ENCODE results near the gene RASSF4.

The RASSF4 gene, protein sequence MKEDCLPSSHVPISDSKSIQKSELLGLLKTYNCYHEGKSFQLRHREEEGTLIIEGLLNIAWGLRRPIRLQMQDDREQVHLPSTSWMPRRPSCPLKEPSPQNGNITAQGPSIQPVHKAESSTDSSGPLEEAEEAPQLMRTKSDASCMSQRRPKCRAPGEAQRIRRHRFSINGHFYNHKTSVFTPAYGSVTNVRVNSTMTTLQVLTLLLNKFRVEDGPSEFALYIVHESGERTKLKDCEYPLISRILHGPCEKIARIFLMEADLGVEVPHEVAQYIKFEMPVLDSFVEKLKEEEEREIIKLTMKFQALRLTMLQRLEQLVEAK

DNA sequence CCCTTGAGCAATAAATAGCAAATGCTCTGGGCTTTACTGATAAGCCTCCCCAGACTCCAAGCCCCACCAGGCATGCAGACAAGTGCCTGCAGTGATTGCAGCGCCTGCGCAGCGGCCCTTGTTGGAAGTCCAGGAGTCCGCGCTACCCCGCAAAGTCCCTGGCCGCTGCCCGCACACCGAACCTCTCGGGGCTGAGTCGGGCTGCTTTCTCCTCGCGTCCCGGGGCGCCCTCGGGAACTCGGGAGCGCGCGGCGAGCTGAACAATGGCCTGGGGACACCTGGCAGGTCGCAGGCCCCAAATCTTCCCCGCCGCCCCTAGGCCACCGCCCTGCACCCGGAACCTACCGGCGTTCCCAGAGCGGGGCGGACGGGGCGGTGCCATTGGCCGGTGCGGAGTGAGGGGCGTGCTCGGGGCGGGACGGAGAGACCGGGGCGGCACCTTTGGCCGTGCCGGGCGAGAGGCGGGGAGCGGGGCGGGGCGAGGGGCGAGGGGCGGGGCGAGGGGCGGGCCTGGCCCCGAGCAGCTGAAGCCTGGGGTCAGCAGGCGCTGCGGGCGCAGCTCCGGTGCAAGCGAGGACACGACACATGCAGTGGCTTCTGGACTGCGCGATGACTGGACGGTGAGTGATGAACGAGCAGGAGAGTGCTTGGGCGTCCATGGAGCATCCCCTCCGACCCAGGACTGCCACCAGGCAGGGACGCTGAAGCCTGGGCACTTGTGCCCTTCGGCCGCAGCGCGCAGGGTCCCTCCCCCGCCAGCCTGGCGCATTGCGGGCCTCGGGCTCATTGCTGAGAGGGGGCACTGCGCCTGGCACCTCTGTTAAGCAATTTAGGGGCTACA is at the start of gene RASSF4:
Gene RASSF4 (plus strand): TSS at position 556 of the 841 bp plus-strand sequence. CDS start 10,401 bp downstream, outside the sequence.
- in situ Hi-C loops (cut with MboI; ENCODE audit: low sequenced_read_pairs): loop anchor here (25.0 kb wide), 1 partner anchor 1547 kb away; the partner anchor contains the start of gene HNRNPF

DNA sequence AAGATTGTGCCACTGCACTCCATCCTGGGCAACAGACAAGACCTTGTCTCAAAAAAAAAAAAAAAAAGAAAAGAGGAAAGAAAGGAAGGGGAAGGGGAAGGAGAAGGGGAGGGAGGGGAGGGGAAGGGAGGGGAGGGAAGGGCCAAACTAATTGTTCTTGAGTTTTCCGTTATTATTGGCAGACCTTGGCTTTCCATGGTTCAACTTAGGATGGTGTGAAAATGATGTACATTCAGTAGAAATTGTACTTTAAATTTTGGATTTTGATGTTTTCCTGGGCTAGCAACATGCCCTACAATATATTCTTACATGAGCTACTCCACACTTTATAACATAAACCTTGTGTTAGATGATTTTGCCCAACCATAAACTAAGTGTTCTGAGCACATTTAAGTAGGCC is 49.7 kb upstream of the RASSF4 start:
- in situ Hi-C loops (cut with MboI; ENCODE audit: low sequenced_read_pairs): no loop called here

DNA sequence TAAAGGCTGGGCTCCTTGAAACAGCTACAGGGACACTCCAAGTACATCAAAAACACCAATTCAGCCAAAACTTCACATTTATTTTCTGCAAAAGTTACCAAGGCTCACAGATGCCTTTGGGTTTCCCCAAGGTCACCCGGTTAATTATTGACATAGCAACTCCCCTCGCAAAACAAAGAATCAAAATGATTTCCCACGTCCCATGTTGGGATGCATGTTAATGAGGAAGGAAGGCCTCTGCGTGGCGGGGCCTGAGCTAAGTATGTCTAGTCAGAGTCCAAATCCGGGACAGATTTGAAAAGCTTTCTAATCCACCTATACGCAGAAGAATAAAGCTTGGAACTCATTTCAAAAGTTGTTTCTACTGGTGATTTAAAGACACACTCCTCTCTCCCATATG is 49.0 kb upstream of the RASSF4 start:
- in situ Hi-C loops (cut with MboI; ENCODE audit: low sequenced_read_pairs): no loop called here

DNA sequence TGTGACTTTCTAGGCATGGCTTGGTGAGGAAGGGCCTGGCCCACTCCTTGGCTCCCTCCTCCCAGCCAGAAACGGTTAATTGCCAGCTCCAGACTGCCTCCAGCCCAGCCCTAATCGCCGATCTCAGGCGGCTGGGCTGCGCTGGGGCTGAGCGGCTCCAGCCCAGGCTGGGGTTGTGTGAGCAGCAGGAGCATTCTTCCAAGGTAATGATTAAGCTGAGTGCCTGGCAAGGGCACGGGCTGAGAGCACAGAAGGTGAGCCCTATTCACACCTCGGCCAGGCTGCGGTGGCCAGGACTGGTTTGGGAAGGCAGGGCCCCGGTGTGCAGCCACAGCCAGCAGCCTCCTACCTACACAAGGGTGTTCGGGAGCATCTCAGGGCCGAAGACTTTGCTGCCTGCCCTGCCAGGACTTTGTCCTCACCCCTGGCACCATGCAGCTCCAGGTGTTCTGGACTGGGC is 48.5 kb upstream of the RASSF4 start, which contains the start of gene TMEM72:
Gene TMEM72 (plus strand): TSS at position 257 of the 460 bp plus-strand sequence. CDS start 176 bp downstream, at position 433.
- in situ Hi-C loops (cut with MboI; ENCODE audit: low sequenced_read_pairs): no loop called here

DNA sequence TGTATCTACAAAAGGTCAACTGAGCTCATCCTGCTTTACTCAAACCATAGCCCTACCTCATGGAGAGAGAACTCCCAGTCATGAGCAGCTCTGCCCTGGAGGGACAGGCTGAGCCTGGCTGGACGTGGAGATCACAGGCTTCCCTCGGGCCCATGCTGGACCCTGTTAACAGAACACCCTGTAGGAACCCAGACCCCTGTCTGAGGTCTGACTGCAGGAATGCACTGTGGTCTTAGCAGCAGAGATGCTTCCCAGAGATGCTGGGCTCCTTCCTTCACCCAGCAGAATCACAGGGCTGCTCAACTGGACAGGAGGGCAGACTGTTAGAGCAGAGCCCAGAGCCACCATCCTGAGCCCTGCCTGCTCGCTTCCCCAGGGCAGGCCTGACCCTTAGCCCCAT is 47.7 kb upstream of the RASSF4 start:
- in situ Hi-C loops (cut with MboI; ENCODE audit: low sequenced_read_pairs): no loop called here

DNA sequence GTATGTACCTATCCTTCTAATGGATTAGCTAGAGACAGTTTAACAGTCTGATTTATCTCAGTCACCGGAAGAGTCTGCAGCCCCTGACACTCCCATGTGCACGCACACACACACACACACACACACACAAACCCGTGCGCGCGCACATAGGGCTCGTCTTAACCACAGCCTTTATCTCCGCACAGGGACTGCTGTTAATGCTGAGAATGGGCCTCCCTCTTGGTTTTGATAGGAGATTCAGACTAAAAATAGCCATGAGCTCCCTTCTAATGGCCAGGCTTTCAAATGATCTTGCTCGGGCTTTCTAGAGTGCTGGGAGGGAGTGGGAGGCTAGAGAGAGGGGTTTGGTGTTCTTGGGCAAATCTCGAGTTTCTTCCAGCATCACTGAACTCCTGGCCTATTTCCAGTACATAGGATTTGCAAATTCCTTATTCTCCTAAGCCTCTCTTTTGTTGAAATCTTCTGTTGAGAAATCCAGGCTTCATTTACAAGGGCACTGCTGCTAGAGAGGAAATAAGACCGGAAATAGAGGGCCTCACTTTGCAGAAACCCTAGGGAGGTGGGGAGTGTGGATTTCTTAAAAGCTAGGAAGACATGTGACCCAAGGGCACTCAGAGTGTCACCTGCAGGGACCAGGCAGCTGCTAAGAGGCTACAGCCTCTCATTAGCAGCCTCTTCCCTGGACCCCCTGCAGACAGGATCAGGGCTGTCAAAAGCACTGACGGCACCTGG is 46.1 kb upstream of the RASSF4 start:
- in situ Hi-C loops (cut with MboI; ENCODE audit: low sequenced_read_pairs): no loop called here

DNA sequence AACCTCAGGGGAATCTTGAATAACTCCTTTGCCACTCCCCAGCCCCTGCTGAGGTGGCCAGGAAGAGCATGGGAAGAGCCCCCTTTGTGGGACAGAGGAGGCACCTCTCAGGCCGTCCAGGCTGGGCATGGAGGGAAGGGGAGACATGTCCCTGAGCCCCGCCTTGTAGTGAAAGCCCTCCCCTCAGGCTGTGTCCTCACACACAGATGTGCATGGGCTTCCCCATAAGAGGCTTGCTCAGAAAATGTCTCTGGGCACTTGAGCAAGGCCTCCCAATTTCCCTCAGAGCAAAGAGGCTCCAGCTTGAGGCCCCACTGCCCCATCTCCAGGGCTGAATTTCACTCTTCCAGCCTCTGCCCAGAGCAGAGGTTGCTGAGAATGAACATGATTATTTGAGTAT is 44.7 kb upstream of the RASSF4 start:
- in situ Hi-C loops (cut with MboI; ENCODE audit: low sequenced_read_pairs): no loop called here

DNA sequence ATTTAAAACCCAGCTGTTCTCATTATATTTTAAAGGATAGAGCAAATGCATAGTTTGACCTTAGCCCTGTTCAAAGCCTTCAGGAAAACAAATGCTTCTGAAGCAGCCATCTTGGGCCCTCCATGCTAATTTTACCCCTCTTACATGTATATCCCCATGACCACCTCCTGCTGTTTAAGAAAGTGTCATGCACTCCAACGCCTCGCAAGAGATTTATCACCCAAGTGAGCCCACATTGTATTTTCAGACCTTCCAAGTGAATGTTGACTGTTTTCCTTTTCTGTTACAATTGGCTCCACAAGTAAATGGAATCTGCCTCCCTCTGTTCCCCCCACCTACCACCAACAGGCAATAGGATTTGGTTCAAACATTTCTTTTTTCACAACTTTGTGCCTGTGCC is 43.2 kb upstream of the RASSF4 start:
- in situ Hi-C loops (cut with MboI; ENCODE audit: low sequenced_read_pairs): no loop called here

DNA sequence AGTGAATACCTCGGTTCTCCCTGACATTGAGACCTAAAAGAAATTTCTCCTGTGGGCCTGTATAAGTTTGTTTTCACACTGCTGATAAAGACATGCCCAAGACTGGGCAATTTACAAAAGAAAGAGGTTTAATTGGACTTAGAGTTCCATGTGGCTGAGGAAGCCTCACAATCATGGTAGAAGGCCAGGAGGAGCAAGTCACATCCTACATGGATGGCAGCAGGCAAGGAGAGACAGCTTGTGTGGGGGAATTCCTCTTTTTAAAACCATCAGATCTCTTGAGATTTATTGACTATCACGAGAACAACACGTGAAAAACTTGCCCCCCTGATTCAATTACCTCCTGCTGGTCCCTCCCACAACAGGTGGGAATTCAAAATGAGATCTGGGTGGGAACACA is 41.8 kb upstream of the RASSF4 start:
- in situ Hi-C loops (cut with MboI; ENCODE audit: low sequenced_read_pairs): no loop called here

DNA sequence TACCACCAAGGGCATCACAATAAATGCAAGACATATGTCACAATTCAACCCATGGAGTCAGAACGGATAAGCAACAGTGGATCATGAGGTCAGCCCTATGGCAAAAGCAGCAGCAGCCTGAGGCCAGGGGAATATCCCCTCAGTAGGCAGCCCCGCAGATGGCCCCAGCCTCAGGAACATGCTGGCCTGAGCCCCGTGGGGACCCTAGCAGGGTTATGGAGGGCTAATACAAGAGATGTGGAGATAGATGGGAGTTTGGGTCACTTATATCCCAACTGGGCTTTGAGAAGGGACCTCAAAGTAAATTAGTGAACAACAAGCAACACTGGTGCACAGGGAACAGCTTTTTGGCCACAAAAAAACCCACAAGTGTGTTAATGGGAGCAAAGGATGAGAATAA is 39.4 kb upstream of the RASSF4 start:
- in situ Hi-C loops (cut with MboI; ENCODE audit: low sequenced_read_pairs): no loop called here

DNA sequence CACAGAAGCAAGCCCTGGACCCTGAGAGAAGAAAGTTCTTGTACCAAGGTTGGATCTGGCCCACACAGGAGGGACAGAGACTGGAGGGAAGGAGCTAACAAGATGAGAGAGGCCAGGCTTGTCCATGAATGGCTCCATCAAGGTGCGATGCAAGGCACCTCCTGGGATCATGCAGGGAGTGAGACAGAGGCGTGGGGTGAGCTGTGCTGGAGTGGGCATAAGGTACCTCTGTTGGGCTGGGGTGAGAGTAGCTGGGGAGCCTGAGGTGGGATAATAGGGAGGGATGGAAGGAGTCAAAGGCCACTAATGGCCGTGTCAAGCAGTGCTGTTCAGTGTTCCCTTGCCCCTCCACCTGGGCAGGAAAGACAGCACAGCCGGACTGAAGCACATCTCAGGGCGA is 38.5 kb upstream of the RASSF4 start:
- in situ Hi-C loops (cut with MboI; ENCODE audit: low sequenced_read_pairs): no loop called here

DNA sequence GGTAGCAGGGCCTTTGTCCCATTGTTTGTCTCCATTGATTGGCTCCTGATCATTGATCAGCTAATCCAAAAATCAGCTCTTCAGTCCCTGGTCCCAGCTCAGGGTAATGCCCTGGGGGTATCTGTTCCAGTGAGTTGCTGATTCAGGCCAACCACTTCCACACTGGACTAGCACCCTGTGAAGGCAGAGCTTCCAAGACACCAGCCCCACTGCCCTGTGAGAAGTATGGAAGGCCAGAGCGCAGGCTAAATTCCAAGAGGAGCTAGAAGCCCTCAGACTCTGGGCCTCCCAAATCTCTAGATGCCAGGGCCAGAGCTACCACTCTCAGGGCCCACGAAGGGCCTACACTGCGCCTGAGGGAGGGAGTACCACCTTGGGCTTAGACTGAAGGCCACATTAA is 38.1 kb upstream of the RASSF4 start:
- in situ Hi-C loops (cut with MboI; ENCODE audit: low sequenced_read_pairs): no loop called here

DNA sequence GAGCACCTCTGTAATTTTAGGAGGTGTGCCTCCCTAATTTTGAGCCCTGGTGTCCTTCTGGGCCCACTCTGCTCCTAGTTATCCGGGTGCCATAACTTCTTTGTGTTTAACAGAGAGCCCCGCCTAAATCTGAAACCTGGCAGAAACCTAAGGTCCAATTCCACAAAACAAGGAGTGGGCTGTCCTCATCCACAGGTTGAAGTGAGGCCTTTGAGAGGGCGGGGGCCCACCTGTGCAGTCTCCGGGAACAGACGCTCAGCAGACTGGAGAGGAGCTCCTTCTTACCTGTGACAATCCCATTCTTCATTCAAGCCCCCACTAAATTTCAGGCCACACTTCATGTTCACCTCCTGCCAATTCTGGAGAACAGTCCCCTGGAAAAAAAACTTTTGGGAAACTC is 37.6 kb upstream of the RASSF4 start:
- in situ Hi-C loops (cut with MboI; ENCODE audit: low sequenced_read_pairs): no loop called here

DNA sequence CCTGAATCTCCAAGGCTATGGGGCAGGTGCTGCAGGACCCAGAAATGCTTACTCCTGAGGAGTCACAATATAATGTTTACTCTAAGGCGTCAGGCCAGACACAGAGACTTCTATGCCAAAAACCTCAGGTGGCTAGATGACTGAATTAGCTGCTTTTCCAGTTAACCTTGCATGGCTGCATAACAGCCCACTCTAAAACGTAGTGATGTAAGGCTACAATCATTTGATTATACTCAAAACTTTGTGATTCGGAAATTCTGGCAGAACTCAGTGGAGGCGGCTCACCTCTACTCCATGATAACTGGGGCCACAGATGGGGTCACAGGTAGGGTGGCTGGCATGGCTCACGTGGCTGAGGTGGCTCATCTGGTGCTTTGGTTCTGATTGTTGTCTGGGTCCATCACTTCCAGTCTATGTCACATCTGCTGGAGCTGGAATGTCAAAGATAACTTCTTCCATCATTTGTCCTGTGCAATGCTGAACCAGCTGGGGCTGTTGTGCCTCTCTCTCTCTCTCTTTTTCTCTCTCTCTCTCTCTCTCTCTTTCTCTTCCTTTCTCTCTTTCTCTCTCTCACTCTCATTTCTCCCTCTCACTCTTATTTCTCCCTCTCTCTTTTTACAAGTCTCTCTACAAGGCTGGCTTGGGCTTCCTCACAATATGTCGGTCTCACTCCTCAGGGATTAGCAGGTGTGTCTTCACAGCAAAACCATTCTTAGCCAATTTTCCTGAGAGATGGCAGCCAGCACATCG is 36.6 kb upstream of the RASSF4 start:
- in situ Hi-C loops (cut with MboI; ENCODE audit: low sequenced_read_pairs): no loop called here

DNA sequence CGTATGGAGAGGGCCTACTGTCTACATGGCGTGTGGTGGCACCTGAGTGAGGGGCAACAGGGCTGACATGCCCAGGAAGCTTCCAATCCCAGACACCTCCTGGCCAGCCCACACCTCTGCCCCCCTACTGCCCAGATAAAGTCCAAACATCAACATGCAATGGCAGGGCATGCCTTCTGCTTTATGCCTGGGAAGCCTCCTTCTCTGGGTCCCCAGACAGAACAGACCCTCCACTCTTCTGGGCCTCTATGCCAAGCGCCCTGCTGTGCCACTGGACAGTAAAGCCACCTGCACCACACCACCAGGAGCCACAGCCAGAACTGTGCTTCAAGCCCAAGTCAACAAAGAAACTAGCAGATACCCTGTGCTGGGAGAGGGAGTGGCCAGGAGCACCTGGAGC is 36.0 kb upstream of the RASSF4 start:
- in situ Hi-C loops (cut with MboI; ENCODE audit: low sequenced_read_pairs): no loop called here

DNA sequence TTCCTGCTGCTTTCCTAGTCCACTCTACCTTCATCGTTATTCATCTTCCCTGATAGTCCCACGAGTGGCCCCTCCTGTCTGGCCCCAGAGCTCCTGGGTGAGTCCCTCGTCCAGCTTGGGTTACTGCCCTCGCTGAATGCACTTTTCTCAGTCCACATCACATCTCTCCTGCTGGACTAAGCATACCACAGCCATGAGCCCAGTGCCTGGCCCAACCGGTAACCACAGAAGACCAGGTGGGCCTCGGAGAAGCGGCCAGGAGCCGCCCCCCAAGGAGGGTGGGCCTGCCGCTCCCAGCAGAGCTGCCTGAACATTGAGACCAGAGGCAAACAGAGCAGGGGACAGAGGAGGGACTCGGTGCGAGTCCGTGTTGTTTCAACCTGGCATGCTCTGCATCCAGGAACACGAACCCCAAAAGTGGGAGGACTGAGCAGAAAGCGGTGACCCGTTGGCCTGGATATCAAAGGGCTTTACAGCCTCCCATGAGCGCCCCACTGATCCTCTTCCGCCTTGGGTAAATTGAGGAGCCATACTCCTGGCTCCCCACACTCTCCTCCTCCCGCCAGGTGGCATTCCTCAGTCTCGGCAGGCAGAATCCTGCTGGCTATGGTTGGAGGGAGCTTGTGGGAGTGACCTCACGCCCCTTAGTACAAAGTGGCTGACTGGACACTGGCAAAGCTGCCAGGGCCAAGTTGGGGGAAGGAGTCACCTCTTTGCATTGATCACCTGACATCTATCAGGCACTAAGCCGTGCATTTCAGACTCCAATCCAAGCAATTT is 35.2 kb upstream of the RASSF4 start:
- in situ Hi-C loops (cut with MboI; ENCODE audit: low sequenced_read_pairs): no loop called here

DNA sequence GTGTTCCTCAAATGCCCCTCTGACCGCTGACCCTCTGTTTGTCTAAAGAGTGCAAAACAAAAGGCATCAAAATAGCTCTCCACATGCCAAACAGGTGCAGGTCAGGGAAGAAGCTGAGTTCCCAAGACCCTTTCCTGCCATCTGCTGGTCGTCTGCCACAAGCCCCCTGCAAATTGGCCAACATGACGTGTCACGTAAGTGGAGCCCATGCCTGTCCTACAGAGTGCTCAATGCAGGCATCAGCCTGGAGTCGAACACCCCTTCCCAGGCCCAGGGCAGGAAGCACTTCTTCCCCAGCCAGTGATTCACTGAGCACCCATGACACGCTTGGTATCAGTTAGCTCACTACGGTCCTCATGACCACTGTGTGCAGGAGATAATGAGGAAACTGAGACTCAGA is 34.4 kb upstream of the RASSF4 start:
- in situ Hi-C loops (cut with MboI; ENCODE audit: low sequenced_read_pairs): no loop called here

DNA sequence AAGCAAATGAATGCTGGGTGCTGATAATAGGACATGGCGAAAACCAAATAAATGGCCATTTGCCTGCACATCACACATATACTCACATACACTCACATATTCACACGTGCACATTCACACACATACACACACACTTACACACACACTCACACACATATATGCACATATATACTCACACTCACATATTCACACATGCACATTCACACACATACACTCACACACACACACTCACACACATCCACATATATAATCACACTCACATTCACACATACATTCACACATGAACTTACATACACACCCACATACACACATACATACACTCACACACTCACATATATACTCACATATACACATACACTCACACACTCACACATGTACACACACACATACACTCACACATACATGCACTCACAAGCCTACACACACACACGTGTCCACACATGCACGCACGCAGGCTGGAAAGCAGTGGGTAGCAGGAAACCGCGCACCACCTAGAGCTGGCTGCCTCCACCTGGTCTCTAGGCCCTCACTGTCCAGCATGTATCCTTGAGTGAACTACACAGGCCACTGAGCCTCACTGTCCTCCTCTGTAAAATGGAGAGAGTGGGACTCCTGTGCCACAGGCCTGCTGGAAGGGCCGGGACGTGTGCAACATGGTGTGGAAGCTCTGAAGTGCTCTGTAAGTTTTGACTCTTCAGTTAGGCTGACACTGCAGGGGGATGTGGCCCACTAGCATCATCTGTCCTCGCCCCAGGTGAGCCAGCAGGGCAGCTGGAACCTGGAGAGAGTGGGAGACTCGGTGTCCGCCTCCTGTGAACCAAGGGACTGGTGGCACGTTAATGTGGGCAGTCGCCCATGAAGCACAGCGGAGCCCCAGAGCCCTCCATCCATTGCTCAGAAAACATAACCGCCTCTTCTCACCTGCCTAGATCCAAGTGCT is 33.5 kb upstream of the RASSF4 start:
- in situ Hi-C loops (cut with MboI; ENCODE audit: low sequenced_read_pairs): no loop called here
